DMS 273 (cell line): ENCODE data around the gene BZW2.

Experiments
- DNase-seq: peaks from one replicate; lab custom pipeline; 2025; ENCODE audit not compliant: unreplicated experiment; lab: John Stamatoyannopoulos, UW

The BZW2 gene

DNA sequence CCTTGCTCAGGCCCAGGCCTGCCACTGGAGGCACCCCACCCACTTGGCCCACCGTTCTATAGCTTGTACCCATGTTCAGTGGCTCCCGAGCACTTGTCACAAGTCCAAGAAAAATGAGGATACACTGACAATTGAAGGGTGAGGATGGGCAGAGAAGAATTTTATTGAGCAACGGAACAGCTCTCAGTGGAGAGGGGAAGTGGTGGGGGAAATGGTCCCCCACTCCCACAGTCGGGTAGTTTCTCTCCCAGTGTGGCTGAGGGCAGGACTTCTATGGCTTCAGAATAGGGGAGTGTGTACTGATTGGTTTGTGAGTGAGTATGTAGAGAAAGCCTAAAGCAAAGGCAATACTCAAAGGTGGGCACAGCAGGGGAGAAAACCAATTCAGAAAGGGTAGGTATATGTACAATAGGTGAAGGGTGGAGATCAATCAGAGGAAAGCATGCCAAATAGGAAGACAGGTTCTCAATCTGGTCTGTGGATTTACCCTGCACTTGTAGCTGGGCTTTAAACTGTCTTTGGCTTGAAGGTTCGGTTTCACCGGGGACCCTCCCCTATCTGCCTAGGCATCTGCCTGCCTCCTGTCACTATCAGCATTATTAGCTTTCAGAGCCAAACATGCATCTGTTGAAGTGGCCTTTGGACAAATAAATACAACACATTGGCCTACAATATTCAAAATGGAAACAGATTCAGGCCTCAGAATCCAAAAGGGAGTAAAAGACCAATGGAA is 98.7 kb downstream of the BZW2 start:
- peak; percentile 59 for DNase-seq

DNA sequence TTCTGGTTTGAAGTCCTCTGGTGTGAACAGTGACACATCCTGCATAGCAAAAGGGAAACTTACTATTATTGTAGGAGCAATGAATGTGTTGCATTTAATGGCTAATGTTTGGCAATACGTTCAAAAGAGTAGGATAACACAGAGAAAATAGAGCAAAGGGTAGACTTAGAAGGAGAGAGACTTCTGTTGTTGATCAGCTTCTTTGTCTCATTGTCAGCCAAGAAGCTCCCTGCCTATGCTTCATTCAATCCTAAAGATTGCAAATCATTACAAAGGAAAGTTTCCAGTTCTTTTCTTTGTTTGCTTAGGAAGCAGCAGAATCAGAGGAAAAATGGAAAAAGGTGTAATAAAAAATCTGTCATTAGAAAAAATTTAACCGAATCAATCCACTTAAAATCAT is 99.7 kb downstream of the BZW2 start:
- no peak for DNase-seq

DNA sequence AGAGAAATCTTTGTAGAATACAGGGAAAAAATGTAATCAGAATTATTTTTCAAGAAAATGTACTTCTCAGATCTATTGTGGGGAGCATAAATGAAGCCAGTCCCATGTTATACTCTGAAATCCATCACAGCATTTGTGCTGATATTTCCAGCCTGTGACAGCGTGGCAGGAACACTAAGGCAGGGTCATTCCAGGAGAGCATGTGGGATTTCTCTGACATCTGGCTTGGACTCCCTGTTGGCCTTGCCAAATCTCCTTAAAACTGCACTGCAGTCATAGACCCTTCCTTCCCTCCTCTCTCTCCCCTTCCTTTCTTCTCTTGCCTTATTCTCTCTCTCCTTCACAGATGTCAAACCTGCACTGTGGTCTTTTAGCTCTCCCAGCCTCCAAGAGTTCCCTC is 101.1 kb downstream of the BZW2 start:
- peak; percentile 91 for DNase-seq

DNA sequence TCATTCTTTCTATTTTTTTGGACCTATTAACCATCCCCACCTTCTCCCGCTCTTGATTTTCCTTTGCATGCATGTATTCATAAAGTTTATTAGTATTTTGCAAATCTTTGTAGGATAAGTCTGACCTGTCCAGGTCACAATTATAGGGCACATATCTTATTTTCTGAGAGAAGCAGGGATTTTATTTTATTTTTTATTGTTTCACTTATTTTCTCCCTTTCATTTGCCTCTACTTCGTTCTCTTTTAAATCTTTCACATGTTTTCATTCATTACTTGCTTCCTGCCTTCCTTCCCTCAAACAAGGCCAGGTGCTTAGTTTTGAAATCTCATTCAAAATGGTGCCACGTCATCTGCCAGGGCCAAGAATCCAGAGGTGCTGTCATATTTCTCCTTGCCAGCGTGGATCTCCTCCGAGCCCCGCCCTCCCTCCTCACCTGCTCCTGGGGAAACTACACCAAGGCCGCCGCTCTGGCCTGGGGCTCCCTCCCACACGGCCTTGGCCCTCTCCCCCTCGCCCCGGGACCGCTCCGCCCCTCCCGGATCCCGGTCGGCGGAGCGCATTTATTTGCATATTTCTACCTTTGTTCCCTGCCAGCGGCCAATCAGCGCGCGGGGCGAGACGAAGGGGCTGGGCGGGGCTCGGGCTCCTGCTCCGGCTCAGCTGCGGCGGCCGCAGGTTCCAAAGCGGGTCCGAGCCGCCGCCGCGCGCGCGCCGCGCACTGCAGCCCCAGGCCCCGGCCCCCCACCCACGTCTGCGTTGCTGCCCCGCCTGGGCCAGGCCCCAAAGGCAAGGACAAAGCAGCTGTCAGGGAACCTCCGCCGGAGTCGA is 107.3 kb downstream of the BZW2 start, which contains the start of gene TSPAN13:
Gene TSPAN13 (plus strand): TSS at position 654 of the 830 bp plus-strand sequence. CDS start 213 bp downstream, outside the sequence.
- peak; percentile 98 for DNase-seq

DNA sequence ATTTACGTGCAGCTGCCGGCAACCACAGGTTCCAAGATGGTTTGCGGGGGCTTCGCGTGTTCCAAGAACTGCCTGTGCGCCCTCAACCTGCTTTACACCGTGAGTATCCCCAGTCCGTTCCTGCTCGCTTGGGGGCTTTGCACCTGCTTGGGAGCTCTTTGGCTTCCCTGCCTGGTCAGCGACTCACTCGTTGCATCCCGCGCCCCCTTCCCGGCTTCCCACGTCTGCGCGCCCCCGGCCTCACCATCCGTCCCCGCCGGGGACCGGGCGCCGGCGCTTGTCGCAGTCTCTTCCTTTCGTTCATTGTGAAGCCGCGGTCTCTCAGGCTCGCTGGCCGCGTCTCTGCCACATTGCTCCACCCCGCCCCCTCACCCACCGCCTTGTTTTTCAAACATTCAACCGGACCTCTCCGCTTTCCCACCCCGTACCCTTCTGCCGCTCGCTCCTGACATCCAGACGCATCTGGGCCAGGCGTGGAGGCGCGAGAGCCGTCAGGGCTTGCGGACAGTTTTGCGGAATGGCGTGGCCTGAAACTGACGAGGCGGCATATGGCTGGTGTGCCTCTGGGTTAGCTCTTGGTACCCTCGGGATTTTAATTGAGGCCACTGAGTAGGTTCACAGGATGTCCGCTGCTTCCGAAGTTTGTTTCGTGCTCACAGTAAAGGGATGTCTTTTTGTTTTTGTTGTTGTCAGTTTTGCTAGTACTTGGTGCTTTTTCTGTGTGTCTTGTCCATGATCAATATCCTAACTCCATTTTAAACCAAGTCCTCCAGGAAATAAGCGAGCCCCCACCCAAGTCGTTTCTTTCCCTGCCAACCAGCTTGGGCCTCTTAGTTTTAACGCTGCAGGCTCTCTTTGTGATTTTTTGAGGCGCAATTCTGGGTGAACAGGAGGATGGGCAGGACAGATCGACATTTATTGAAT is 108.2 kb downstream of the BZW2 start:
- peak; percentile 90 for DNase-seq

DNA sequence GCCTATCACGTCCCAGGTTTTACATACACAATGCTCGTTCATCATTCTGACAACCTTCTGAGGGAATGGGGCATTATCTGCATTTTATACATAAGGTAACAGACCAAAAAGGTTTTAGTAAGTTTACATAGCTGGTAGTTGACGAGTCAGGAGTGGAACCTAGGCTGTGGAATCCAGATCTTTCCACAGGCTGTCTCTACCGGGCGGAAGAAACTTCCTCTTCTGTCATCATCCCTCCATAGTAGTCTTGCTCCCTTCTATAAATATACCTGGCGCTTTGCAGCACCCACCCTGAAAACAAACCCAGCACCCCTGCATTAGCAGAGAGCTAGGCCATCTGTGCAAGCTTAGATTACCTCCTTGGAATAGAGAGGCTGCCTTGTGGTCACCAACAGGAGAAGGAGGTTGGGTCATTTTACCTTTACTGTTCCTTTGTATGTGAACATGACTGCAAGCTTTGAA is 108.9 kb downstream of the BZW2 start:
- peak; percentile 69 for DNase-seq

DNA sequence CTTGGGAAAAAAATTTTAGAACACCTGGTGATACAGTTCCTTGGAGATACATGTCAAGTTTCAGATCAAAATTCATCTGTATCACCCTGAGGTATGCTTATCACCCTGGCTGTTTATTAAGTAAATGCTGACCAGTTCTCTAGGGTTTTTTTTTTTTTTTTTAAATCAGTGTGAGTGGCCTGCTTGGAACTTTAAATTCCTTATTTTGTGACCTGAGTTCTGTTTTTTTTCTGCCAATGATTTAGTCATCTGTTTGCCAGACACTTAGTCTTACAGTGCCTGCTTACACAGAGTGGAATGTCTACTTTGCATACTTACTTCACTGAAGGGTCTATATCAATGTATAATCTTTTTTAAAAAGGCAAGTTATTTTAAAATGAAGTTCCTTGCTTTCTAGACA is 109.4 kb downstream of the BZW2 start:
- DNase-seq: peak; percentile 45
